Pons (tissue), 1 donor: Measurements from ENCODE around the gene ELMO1.

ENCODE experiments used
- DNase-seq: peaks from one replicate; pipeline ENCODE4 v3.0.0-alpha.2; 2016; ENCODE audit warnings: low spot score

ELMO1 gene

GRCh38 chr7:37096341-37096740 lies 352.3 kb downstream of the ELMO1 start:
- no peak for DNase-seq

- no peak for DNase-seq
Observed at GRCh38 chr7:37095122-37095521, 353.5 kb downstream of the ELMO1 start.

GRCh38 chr7:37093257-37093656 lies 355.4 kb downstream of the ELMO1 start:
- DNase-seq: no peak

- peak; percentile 61 for DNase-seq
Observed at GRCh38 chr7:37092548-37092947, 356.1 kb downstream of the ELMO1 start.

GRCh38 chr7:37089972-37090371 lies 358.7 kb downstream of the ELMO1 start:
- no peak for DNase-seq

- DNase-seq: no peak
Observed at GRCh38 chr7:37085600-37085999, 363.1 kb downstream of the ELMO1 start.

- no peak for DNase-seq
Observed at GRCh38 chr7:37084303-37084702, 364.4 kb downstream of the ELMO1 start.

GRCh38 chr7:37083311-37084096 lies 365.2 kb downstream of the ELMO1 start:
- DNase-seq: peak; percentile 30

- no peak for DNase-seq
Observed at GRCh38 chr7:37081436-37081835, 367.2 kb downstream of the ELMO1 start.

GRCh38 chr7:37079420-37079819 lies 369.2 kb downstream of the ELMO1 start:
- no peak for DNase-seq

GRCh38 chr7:37076668-37077067 lies 372.0 kb downstream of the ELMO1 start:
- no peak for DNase-seq

- DNase-seq: no peak
Observed at GRCh38 chr7:37074370-37074769, 374.3 kb downstream of the ELMO1 start.

- no peak for DNase-seq
Observed at GRCh38 chr7:37071124-37071523, 377.5 kb downstream of the ELMO1 start.

GRCh38 chr7:37070471-37070870 lies 378.2 kb downstream of the ELMO1 start:
- DNase-seq: no peak

- DNase-seq: no peak
Observed at GRCh38 chr7:37070031-37070430, 378.6 kb downstream of the ELMO1 start.

GRCh38 chr7:37069336-37069735 lies 379.3 kb downstream of the ELMO1 start:
- no peak for DNase-seq

- DNase-seq: no peak
Observed at GRCh38 chr7:37068902-37069301, 379.8 kb downstream of the ELMO1 start.

- DNase-seq: no peak
Observed at GRCh38 chr7:37068038-37068437, 380.6 kb downstream of the ELMO1 start.

GRCh38 chr7:37065779-37066271 lies 382.8 kb downstream of the ELMO1 start:
- no peak for DNase-seq

- DNase-seq: no peak
Observed at GRCh38 chr7:37062560-37062859, 386.2 kb downstream of the ELMO1 start.

- DNase-seq: no peak
Observed at GRCh38 chr7:37061849-37062559, 386.7 kb downstream of the ELMO1 start.

- DNase-seq: no peak
Observed at GRCh38 chr7:37056234-37056912, 392.3 kb downstream of the ELMO1 start.
